GM06990 (cell line): ENCODE data around the gene ACTRT3.

Source experiments
- DNase-seq: peaks from one replicate; pipeline ENCODE4 v3.0.0-alpha.2; 2011; ENCODE audit not compliant: insufficient read length; ENCODE audit errors: extremely low read depth
- H3K27me3 ChIP-seq: replicated peaks from 2 replicates; pipeline ENCODE4 v1.6.0; 2011; ENCODE audit warnings: low read length; ENCODE audit not compliant: control insufficient read depth, insufficient read depth
- H3K36me3 ChIP-seq: 2 replicates; pipeline ENCODE4 v1.5.1; 2011; ENCODE audit warnings: low read length; ENCODE audit not compliant: control insufficient read depth, insufficient read depth
- H3K4me3 ChIP-seq: replicated peaks from 2 replicates; pipeline ENCODE4 v1.5.1; 2011; ENCODE audit warnings: low read depth, mild to moderate bottlenecking, control low read depth, low read length
- TF ChIP-seq, protein P1 (sequence below): IDR thresholded peaks from 2 replicates; pipeline ENCODE4 v1.5.1; 2011; ENCODE audit warnings: low read length, control low read depth, mild to moderate bottlenecking, inconsistent platforms; ENCODE audit not compliant: insufficient read depth, poor library complexity, severe bottlenecking

Gene ACTRT3

DNA sequence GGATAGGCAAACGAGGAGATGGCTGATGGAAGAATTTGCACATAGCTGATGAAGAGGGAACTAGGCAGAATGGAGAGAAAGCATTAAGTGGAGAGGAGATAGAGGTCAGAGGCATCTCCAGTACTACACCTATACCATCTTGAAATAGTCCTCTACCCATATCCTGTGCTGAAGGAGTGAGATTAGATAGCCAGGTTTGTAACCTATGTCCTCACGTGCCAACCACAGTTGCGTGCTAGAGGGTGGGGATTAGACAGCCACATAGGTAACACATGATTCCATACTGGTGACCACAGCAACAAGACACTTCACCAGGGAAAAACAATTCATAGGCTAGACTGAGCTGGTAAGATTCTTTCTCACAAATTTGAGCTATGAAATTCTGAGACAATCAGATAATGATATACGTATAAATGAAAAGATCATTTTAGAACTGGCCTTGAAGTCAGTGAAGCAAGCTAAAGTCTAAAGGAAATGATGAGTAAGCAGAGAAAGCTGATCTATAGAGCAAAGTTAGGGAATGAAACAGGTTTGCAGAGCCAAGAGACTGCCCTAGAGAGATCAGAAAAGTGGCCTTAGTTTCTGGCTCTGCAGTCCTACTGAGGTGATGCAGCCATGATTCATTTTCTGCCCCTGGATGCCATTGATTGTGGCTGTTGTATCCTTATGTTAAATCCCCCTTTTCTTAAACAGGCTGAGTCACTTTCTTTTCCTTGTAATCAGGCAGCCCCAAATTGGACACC lies 21.5 kb upstream of the ACTRT3 start:
- H3K27me3 ChIP-seq = no peaks in the 10 kb centered on the region
- peaks cover 4% of the 10 kb centered on the region for H3K36me3 ChIP-seq
- no peak overlapping the region for H3K4me3 ChIP-seq
- TF ChIP-seq, protein P1, sequence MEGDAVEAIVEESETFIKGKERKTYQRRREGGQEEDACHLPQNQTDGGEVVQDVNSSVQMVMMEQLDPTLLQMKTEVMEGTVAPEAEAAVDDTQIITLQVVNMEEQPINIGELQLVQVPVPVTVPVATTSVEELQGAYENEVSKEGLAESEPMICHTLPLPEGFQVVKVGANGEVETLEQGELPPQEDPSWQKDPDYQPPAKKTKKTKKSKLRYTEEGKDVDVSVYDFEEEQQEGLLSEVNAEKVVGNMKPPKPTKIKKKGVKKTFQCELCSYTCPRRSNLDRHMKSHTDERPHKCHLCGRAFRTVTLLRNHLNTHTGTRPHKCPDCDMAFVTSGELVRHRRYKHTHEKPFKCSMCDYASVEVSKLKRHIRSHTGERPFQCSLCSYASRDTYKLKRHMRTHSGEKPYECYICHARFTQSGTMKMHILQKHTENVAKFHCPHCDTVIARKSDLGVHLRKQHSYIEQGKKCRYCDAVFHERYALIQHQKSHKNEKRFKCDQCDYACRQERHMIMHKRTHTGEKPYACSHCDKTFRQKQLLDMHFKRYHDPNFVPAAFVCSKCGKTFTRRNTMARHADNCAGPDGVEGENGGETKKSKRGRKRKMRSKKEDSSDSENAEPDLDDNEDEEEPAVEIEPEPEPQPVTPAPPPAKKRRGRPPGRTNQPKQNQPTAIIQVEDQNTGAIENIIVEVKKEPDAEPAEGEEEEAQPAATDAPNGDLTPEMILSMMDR = no peak
- DNase-seq = no peak

DNA sequence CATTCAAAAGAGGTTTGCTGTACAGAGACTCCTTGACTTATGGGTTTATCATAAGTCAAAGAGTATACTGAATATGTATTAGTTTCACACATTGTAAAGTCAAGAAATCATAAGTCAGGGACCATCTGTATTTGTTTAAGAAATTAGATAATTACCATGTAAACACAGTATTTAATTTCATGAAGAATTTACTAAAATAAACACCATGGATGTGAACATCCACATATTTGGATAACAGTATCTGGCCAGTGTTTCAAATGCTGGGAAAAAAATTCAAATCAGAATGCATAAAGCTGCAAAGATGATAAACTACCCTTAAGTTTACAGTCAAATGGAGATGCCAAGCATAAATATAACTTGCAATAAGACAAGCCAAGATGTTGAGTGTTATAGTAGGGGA lies 20.9 kb upstream of the ACTRT3 start:
- TF ChIP-seq, protein P1 = no peak
- no peak for DNase-seq
- H3K27me3 ChIP-seq = no peaks in the 10 kb centered on the region
- no peak overlapping the region for H3K4me3 ChIP-seq
- H3K36me3 ChIP-seq = peaks cover 4% of the 10 kb centered on the region

DNA sequence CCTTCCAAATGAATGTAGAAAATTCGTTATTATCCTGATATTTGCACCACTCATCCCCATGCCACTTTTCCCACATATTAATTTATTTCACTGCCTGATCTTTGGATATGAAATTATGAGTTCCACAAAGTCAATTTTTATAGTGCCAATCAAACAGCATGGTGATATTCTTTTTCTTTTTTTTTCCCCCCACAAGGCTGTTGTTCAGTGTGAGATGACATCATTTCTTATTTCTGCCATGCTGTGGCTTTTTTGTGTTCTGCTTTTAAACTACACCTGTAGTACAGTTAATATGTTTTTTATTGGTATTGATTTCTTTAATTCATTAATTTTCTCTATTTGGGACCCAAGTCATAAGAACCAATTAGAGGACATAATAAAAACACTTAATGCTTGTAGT lies 18.4 kb upstream of the ACTRT3 start:
- peaks cover 4% of the 10 kb centered on the region for H3K36me3 ChIP-seq
- no peak overlapping the region for H3K4me3 ChIP-seq
- H3K27me3 ChIP-seq = no peaks in the 10 kb centered on the region
- TF ChIP-seq, protein P1 = no peak
- DNase-seq = no peak

DNA sequence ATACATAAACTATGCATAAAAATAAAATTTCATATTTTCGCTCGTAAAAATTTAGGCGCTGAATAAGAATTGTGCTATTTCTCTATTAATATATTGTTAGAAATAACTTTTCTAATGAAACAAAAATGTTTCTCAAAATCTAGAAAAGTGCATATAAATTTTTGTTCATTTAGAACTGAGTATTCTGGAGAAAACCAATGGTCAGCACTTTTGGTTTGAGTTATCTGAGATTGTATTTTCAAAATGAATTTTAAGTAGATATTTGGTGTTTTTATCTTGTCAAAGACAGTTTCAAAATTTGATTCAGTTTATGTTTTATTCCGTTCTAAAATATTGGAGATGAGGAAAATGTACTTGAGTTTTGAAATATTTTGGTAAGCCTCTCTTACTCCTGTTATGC lies 17.8 kb upstream of the ACTRT3 start:
- H3K36me3 ChIP-seq = peaks cover 3% of the 10 kb centered on the region
- no peaks in the 10 kb centered on the region for H3K27me3 ChIP-seq
- DNase-seq = no peak
- TF ChIP-seq, protein P1 = no peak
- no peak overlapping the region for H3K4me3 ChIP-seq

DNA sequence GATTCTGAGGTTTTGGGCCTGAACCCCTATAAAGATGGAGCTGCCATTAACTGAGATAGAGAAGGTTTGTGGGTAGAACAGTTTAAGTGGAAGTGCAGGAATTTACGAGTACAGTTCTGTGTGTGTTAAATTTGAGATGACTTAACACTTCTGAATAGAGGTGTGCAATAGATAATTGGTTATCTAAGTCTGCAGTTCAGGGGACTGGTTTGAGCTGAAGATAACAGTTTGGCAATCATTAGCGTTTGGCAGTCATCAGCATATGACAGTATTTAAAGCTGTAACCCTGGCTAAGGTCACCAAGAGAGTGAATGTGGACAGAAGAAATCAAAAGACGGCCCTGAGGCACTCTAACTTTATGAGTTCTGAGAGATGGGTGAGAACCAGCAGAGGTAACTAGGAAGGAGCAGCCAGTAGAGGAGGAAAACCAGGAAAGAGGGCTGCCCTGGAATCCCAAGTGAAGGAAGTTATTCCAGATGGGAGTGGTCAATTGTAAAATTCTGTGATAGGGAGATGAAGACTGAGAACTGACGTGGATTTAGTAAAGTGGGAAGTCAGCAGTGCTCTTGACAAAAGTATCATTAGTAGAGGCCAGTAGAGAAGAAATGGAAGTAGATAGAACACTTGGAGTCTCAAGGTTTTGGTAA lies 12.0 kb upstream of the ACTRT3 start:
- no peaks in the 10 kb centered on the region for H3K27me3 ChIP-seq
- H3K4me3 ChIP-seq = no peak overlapping the region
- no peak for DNase-seq
- TF ChIP-seq, protein P1 = no peak
- H3K36me3 ChIP-seq = peaks cover 8% of the 10 kb centered on the region
